Measurements from ENCODE around the gene KRTAP5-6. TPM values are rescaled to one million over a fixed set of nuclear protein-coding genes. Genes with fewer than 3 reads are reported as not detected.

The KRTAP5-6 gene
- total RNA-seq = not detected

- Mint-ChIP-seq H3K9me3 (ENCODE audit: low read depth) (peaks cover 7% of the 10 kb centered on the region), H3K27me3 (peaks cover 39% of the 10 kb centered on the region), H3K36me3 (peaks cover 8% of the 10 kb centered on the region), H3K27ac (no peak within 1 kb of the TSS), H3K4me1 (peaks cover 26% of the 10 kb centered on the region), H3K4me3 (no peak within 1 kb of the TSS)
- no peak for ATAC-seq
- DNase-seq = no peak
- CTCF ChIA-PET = interaction anchor here (1.4 to 3.6 kb wide), 3 partner anchors 10 to 305 kb away, joined by 3 to 35 read pairs (median 4); no protein-coding TSS in a partner anchor
Observed at GRCh38 chr11:1696608-1697570, at the start of gene KRTAP5-6. Gene KRTAP5-6 (plus strand): TSS chr11:1697195. CDS start chr11:1697246, 51 bp downstream.

- DNase-seq = no peak
- CTCF ChIA-PET = interaction anchor here (0.8 to 1.6 kb wide), 2 partner anchors 8 to 46 kb away, joined by 3 to 4 read pairs; no protein-coding TSS in a partner anchor
- ATAC-seq = no peak
- no peaks in the 10 kb centered on the region for H3K4me1 Mint-ChIP-seq
- no peaks in the 10 kb centered on the region for H3K36me3 Mint-ChIP-seq
- no peak overlapping the region for H3K4me3 Mint-ChIP-seq
- no peak overlapping the region for H3K27ac Mint-ChIP-seq
- peaks cover 21% of the 10 kb centered on the region for H3K27me3 Mint-ChIP-seq
- H3K9me3 Mint-ChIP-seq (ENCODE audit: low read depth) = no peaks in the 10 kb centered on the region
Observed at GRCh38 chr11:1647901-1648652, 48.9 kb upstream of the KRTAP5-6 start.

- H3K4me3 Mint-ChIP-seq = no peak overlapping the region
- no peak overlapping the region for H3K27ac Mint-ChIP-seq
- CTCF ChIA-PET = interaction anchor here (0.8 to 3.0 kb wide), 3 partner anchors 9 to 184 kb away, joined by 3 to 11 read pairs (median 4); no protein-coding TSS in a partner anchor
- no peak for DNase-seq
- H3K36me3 Mint-ChIP-seq = no peaks in the 10 kb centered on the region
- H3K27me3 Mint-ChIP-seq = peaks cover 23% of the 10 kb centered on the region
- no peaks in the 10 kb centered on the region for H3K9me3 Mint-ChIP-seq (ENCODE audit: low read depth)
- no peaks in the 10 kb centered on the region for H3K4me1 Mint-ChIP-seq
- no peak for ATAC-seq
Observed at GRCh38 chr11:1648653-1649420, 48.2 kb upstream of the KRTAP5-6 start.

GRCh38 chr11:1650034-1650917 lies 46.7 kb upstream of the KRTAP5-6 start:
- no peaks in the 10 kb centered on the region for H3K36me3 Mint-ChIP-seq
- CTCF ChIA-PET = interaction anchor here (1.3 to 5.7 kb wide), 3 partner anchors 8 to 182 kb away, joined by 4 to 104 read pairs (median 11); no protein-coding TSS in a partner anchor
- no peaks in the 10 kb centered on the region for H3K4me1 Mint-ChIP-seq
- DNase-seq (no peak), ATAC-seq (no peak)
- H3K9me3 Mint-ChIP-seq (ENCODE audit: low read depth) = no peaks in the 10 kb centered on the region
- H3K27ac Mint-ChIP-seq = no peak overlapping the region
- peaks cover 23% of the 10 kb centered on the region for H3K27me3 Mint-ChIP-seq
- H3K4me3 Mint-ChIP-seq = no peak overlapping the region

GRCh38 chr11:1650918-1651262 lies 46.1 kb upstream of the KRTAP5-6 start:
- Mint-ChIP-seq H3K36me3 (no peaks in the 10 kb centered on the region), H3K27me3 (peaks cover 19% of the 10 kb centered on the region), H3K4me1 (no peaks in the 10 kb centered on the region), H3K9me3 (ENCODE audit: low read depth) (no peaks in the 10 kb centered on the region), H3K27ac (no peak overlapping the region), H3K4me3 (no peak overlapping the region)
- CTCF ChIA-PET = interaction anchor here (1.3 to 5.7 kb wide), 3 partner anchors 8 to 182 kb away, joined by 4 to 104 read pairs (median 11); no protein-coding TSS in a partner anchor
- no peak for ATAC-seq
- DNase-seq = no peak

GRCh38 chr11:1651411-1651980 lies 45.5 kb upstream of the KRTAP5-6 start:
- no peak for DNase-seq
- ATAC-seq = no peak
- no peaks in the 10 kb centered on the region for H3K9me3 Mint-ChIP-seq (ENCODE audit: low read depth)
- no peaks in the 10 kb centered on the region for H3K36me3 Mint-ChIP-seq
- peaks cover 19% of the 10 kb centered on the region for H3K27me3 Mint-ChIP-seq
- H3K4me3 Mint-ChIP-seq = no peak overlapping the region
- no peak overlapping the region for H3K27ac Mint-ChIP-seq
- CTCF ChIA-PET = interaction anchor here (1.3 to 5.7 kb wide), 4 partner anchors 9 to 181 kb away, joined by 4 to 104 read pairs (median 24); no protein-coding TSS in a partner anchor
- no peaks in the 10 kb centered on the region for H3K4me1 Mint-ChIP-seq

GRCh38 chr11:1652026-1652425 lies 45.0 kb upstream of the KRTAP5-6 start:
- H3K9me3 Mint-ChIP-seq (ENCODE audit: low read depth) = no peaks in the 10 kb centered on the region
- H3K36me3 Mint-ChIP-seq = no peaks in the 10 kb centered on the region
- H3K27me3 Mint-ChIP-seq = peaks cover 22% of the 10 kb centered on the region
- no peak overlapping the region for H3K27ac Mint-ChIP-seq
- CTCF ChIA-PET = interaction anchor here (0.6 to 5.7 kb wide), 63 partner anchors 8 to 793 kb away, joined by 3 to 104 read pairs (median 4); partner anchors contain the start of genes C11orf21, INS, KCNQ1 and TNNI2
- no peak overlapping the region for H3K4me3 Mint-ChIP-seq
- DNase-seq = no peak
- no peak for ATAC-seq
- H3K4me1 Mint-ChIP-seq = no peaks in the 10 kb centered on the region

- ATAC-seq (no peak), DNase-seq (no peak)
- no peaks in the 10 kb centered on the region for H3K4me1 Mint-ChIP-seq
- H3K9me3 Mint-ChIP-seq (ENCODE audit: low read depth) = no peaks in the 10 kb centered on the region
- H3K27ac Mint-ChIP-seq = no peak overlapping the region
- H3K4me3 Mint-ChIP-seq = no peak overlapping the region
- H3K36me3 Mint-ChIP-seq = no peaks in the 10 kb centered on the region
- CTCF ChIA-PET = interaction anchor here (0.6 to 5.7 kb wide), 65 partner anchors 9 to 793 kb away, joined by 3 to 104 read pairs (median 4); partner anchors contain the start of genes C11orf21, INS, KCNQ1 and TNNI2
- peaks cover 18% of the 10 kb centered on the region for H3K27me3 Mint-ChIP-seq
Observed at GRCh38 chr11:1652442-1652770, 44.6 kb upstream of the KRTAP5-6 start.

GRCh38 chr11:1652771-1653540 lies 44.0 kb upstream of the KRTAP5-6 start:
- H3K4me1 Mint-ChIP-seq = no peaks in the 10 kb centered on the region
- no peaks in the 10 kb centered on the region for H3K36me3 Mint-ChIP-seq
- H3K27me3 Mint-ChIP-seq = peaks cover 22% of the 10 kb centered on the region
- peak; percentile 87 for ATAC-seq
- H3K4me3 Mint-ChIP-seq = no peak overlapping the region
- H3K27ac Mint-ChIP-seq = no peak overlapping the region
- CTCF ChIA-PET = interaction anchor here (0.6 to 5.7 kb wide), 65 partner anchors 9 to 792 kb away, joined by 3 to 104 read pairs (median 4); partner anchors contain the start of genes C11orf21, INS, KCNQ1 and TNNI2
- peak; percentile 76 for DNase-seq
- H3K9me3 Mint-ChIP-seq (ENCODE audit: low read depth) = no peaks in the 10 kb centered on the region

- DNase-seq (no peak), ATAC-seq (no peak)
- H3K4me1 Mint-ChIP-seq = no peaks in the 10 kb centered on the region
- CTCF ChIA-PET = interaction anchor here (0.9 to 5.7 kb wide), 22 partner anchors 15 to 498 kb away, joined by 3 to 104 read pairs (median 8); no protein-coding TSS in a partner anchor
- H3K9me3 Mint-ChIP-seq (ENCODE audit: low read depth) = no peaks in the 10 kb centered on the region
- H3K27ac Mint-ChIP-seq = no peak overlapping the region
- H3K27me3 Mint-ChIP-seq = peaks cover 26% of the 10 kb centered on the region
- H3K36me3 Mint-ChIP-seq = no peaks in the 10 kb centered on the region
- no peak overlapping the region for H3K4me3 Mint-ChIP-seq
Observed at GRCh38 chr11:1653541-1654387, 43.2 kb upstream of the KRTAP5-6 start.
